ENCODE data around the gene GOLGA8J. TPM values are rescaled to one million over a fixed set of nuclear protein-coding genes. Genes with fewer than 3 reads are reported as not detected.
"Not testable (repeated sequence)": the region's sequence is repeated elsewhere in the genome, so short reads cannot be mapped to it uniquely, and the experiment has no call there.

The GOLGA8J gene
- total RNA-seq, 4 donors from 2014 or later: not detected

DNA sequence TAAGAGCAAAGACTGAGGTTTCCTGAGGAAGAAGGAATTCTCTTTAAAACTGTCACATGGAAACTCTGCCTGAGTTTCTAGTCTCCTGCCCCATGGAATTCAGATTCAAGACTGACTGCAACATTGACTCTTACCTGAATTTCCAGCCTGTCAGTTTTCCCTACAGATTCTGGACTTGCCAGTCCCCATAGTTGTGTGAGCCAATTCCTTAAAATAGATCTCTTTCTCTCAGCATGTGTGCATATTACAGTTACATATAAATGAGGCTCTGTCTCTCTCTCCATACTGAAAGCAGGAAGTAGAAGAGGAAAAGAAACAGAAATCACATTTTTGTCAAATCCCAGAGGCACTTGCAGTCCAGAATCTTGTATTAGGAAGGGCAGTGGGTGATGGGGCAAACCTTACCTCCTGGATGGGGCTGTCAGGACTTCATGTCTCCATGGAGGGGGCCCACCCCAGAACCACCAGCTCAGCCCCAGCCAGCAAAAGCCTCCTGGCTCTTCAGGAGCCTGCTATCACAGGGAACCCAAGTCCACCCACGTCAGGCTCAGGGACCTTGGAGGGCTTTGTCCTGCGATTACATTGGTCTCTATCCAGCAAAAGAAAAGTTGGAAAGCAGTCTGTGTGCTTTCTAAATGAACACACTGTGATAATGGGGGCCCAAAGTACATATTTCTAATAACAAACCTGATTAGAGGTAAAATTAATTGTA, 18.8 kb upstream of the GOLGA8J start:
- no peaks in the 10 kb centered on the region for H3K4me1 ChIP-seq
- H3K27me3 ChIP-seq: no peaks in the 10 kb centered on the region
- WGBS: 71% methylated on average over 2 of the region's 2 CpGs
- no peak overlapping the region for H3K4me3 ChIP-seq
- H3K36me3 ChIP-seq: no peaks in the 10 kb centered on the region
- no peak for DNase-seq (ENCODE audit: extremely low spot score)
- TF ChIP-seq EP300 (IDR thresholded peaks at IDR 0.05): no peak
- no peak for TF ChIP-seq POLR2AphosphoS5 (IDR thresholded peaks at IDR 0.05)
- no peak for TF ChIP-seq POLR2A (IDR thresholded peaks at IDR 0.05; ENCODE audit: low read depth)
- TF ChIP-seq CTCF (IDR thresholded peaks at IDR 0.05): no peak
- H3K27ac ChIP-seq (replicated peaks in 1 of 4): no peak overlapping the region
- H3K9me3 ChIP-seq: no peaks in the 10 kb centered on the region
- intact Hi-C loops (cut with DNase I): no loop called here

DNA sequence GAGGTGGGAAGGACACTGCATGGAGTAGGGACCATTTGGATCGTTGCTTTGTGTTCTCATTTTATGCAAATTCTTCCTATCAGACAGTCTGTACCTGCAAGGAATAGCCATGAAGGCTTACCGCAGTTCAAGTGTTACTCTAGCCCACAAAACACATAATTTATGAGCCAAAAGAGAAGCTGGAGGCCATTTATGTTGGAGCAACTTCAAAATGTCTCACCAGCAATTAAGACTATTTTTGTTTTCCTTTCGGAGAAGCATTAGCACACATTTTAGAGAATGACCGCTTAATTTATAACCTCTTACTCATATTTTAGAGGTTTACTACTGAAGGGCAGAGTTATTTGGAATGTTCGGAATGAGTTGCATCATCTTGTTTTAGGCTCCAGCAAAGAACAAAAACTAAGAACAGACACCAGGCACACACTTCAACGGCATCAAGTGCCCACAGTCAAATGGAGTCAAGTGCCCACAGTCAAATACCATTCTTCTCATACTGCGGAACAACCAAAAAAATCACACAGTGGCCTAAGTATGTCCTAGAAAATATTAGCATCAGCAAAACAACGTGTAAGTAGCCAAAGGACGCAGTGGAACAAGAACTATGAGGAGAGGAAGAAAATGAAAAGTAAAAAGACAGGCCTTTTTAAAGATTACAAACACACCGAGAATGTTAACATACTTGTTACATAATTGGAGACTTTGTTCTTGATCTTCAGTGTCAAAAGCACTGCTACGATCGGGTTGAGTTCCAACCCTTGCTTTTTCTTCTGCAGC, 17.5 kb upstream of the GOLGA8J start:
- no peak overlapping the region for H3K4me3 ChIP-seq
- TF ChIP-seq POLR2AphosphoS5 (IDR thresholded peaks at IDR 0.05) (no peak), CTCF (IDR thresholded peaks at IDR 0.05) (no peak)
- WGBS: 77% methylated on average over 12 of the region's 12 CpGs
- intact Hi-C loops (cut with DNase I): no loop called here
- H3K27ac ChIP-seq (replicated peaks in 1 of 4): no peak overlapping the region
- H3K36me3 ChIP-seq: no peaks in the 10 kb centered on the region
- no peaks in the 10 kb centered on the region for H3K27me3 ChIP-seq
- no peaks in the 10 kb centered on the region for H3K9me3 ChIP-seq
- DNase-seq (ENCODE audit: extremely low spot score): no peak
- no peaks in the 10 kb centered on the region for H3K4me1 ChIP-seq

GRCh38 chr15:30068326-30068725, 14.4 kb upstream of the GOLGA8J start:
- Histone ChIP-seq H3K4me1 (no peaks in the 10 kb centered on the region), H3K36me3 (no peaks in the 10 kb centered on the region), H3K27me3 (peaks cover 0 to 5% (median 0%) of the 10 kb centered on the region in 4 donors), H3K4me3 (no peak overlapping the region), H3K9me3 (no peaks in the 10 kb centered on the region), H3K27ac (replicated peaks in 1 of 4) (no peak overlapping the region)
- TF ChIP-seq POLR2AphosphoS5 (IDR thresholded peaks at IDR 0.05): no peak
- no peak for TF ChIP-seq EP300 (IDR thresholded peaks at IDR 0.05)
- TF ChIP-seq CTCF (IDR thresholded peaks at IDR 0.05): no peak
- no peak for TF ChIP-seq POLR2A (IDR thresholded peaks at IDR 0.05; ENCODE audit: low read depth)
- intact Hi-C loops (cut with DNase I): no loop called here
- DNase-seq (ENCODE audit: extremely low spot score): no peak
- 87% methylated on average over 7 of the region's 7 CpGs for WGBS

DNA sequence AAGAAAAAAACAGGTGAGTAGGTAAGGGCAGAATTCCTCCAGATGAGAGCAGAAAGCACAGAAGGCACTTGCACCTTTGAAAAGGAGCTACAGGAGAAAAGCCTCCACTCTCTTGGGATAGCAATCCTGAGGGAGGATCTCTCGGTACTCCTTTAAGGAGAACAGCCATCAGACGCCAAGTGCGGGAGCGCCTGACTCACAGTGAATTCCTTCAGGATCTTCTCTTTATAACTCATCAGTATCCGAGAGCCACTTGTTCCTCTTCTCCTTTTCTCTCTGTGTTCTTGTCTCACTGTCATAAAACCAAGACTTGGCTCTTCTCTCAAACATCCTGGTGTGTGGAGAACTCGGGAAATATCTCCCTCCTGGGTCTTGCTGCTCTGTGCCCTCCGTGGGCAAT, 10.1 kb upstream of the GOLGA8J start:
- 73% methylated on average over 7 of the region's 7 CpGs for WGBS
- Histone ChIP-seq H3K9me3 (no peaks in the 10 kb centered on the region), H3K4me3 (no peak overlapping the region), H3K4me1 (peaks cover 0 to 5% (median 0%) of the 10 kb centered on the region in 4 donors), H3K27ac (replicated peaks in 1 of 4) (no peak overlapping the region), H3K27me3 (peaks cover 0 to 8% (median 0%) of the 10 kb centered on the region in 4 donors), H3K36me3 (no peaks in the 10 kb centered on the region)
- no peak for DNase-seq (ENCODE audit: extremely low spot score)
- intact Hi-C loops (cut with DNase I): no loop called here
- no peak for TF ChIP-seq POLR2AphosphoS5 (IDR thresholded peaks at IDR 0.05)

GRCh38 chr15:30073915-30074314, 8.8 kb upstream of the GOLGA8J start:
- no peak for DNase-seq (ENCODE audit: extremely low spot score)
- H3K27me3 ChIP-seq: peaks cover 0 to 8% (median 0%) of the 10 kb centered on the region in 4 donors
- peaks cover 0 to 5% (median 0%) of the 10 kb centered on the region in 4 donors for H3K4me1 ChIP-seq
- WGBS: 88% methylated on average over 4 of the region's 4 CpGs
- no peak overlapping the region for H3K4me3 ChIP-seq
- intact Hi-C loops (cut with DNase I): no loop called here
- TF ChIP-seq POLR2AphosphoS5 (IDR thresholded peaks at IDR 0.05) (no peak), POLR2A (IDR thresholded peaks at IDR 0.05; ENCODE audit: low read depth) (no peak), EP300 (IDR thresholded peaks at IDR 0.05) (no peak), CTCF (IDR thresholded peaks at IDR 0.05) (no peak)
- H3K9me3 ChIP-seq: no peaks in the 10 kb centered on the region
- H3K27ac ChIP-seq (replicated peaks in 1 of 4): no peak overlapping the region
- H3K36me3 ChIP-seq: no peaks in the 10 kb centered on the region

DNA sequence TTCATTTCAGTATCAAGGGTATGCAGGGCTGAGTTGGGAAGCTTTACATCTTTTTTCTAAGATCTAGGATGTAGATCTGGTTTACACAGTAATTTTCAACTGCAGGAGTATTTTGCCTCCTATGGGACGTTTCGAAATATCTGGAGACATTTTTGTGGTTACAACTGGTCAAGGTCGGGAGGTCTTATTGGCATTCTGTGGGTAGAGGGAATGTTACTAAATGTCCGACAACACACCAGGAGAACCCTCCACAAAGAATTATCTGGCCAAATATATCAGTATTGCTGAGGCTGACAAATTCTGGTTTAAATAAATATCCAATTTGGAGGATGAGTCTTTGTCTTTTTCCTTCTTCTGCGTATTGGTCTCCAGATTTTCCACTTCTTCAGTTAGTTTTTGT, 1.9 kb upstream of the GOLGA8J start:
- H3K4me1 ChIP-seq; H3K9me3 ChIP-seq; H3K27ac ChIP-seq (replicated peaks in 1 of 4); intact Hi-C loops (cut with DNase I); H3K27me3 ChIP-seq; H3K36me3 ChIP-seq; DNase-seq (ENCODE audit: extremely low spot score); H3K4me3 ChIP-seq: not testable (repeated sequence)
- 83% methylated on average over 5 of the region's 5 CpGs for WGBS

GRCh38 chr15:30097827-30098226, 15.1 kb downstream of the GOLGA8J start:
- WGBS: no CpG with 5 or more reads among the region's 8 CpGs
- DNase-seq (ENCODE audit: extremely low spot score); H3K27ac ChIP-seq (replicated peaks in 1 of 4); intact Hi-C loops (cut with DNase I); H3K27me3 ChIP-seq; H3K9me3 ChIP-seq; H3K36me3 ChIP-seq; H3K4me3 ChIP-seq; H3K4me1 ChIP-seq: not testable (repeated sequence)

GRCh38 chr15:30102890-30103289, 20.1 kb downstream of the GOLGA8J start:
- no CpG with 5 or more reads among the region's 12 CpGs for WGBS

More at GRCh38 chr15:30102890-30103289, 20.1 kb downstream of the GOLGA8J start:
- H3K4me1 ChIP-seq; H3K27me3 ChIP-seq; H3K36me3 ChIP-seq; intact Hi-C loops (cut with DNase I); H3K9me3 ChIP-seq; DNase-seq (ENCODE audit: extremely low spot score); H3K27ac ChIP-seq (replicated peaks in 1 of 4); H3K4me3 ChIP-seq: not testable (repeated sequence)

Data from esophagus muscularis mucosa (tissue), 4 donors.